ENCODE measurements around the gene TMIGD1. TPM values are rescaled to one million over a fixed set of nuclear protein-coding genes. Genes with fewer than 3 reads are reported as not detected.

TMIGD1 gene
- total RNA-seq, 1 donor from 2014 or later = not detected

DNA sequence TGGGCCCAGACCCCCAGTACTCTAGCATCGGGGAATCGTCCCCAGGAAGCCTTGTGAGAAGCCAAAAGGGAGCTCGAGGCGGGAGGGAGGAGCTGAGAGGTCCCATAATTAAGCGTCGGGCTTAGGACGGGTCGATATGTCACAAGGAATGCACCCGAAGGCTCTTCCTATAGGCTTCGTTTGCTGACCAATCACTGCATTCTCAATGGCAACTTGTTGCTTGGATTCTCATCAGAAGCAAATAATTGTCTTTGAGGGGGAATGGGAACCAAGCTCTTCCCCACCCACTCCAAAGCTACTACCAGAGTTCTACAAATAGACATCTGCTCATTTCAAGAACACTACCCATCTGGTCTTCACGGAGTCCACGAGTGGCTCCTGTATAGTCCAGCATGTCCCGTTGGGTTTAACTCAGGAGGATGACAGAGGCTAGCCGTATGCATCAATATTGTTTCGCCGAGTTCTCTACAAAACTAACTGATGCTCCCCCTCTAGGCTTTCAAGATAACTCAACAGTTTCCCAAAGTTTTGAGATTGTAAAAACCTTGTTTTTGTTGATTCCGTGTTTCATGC, 41.5 kb downstream of the TMIGD1 start:
- intact Hi-C loops (cut with micrococcal nuclease) = loop anchor here (1.0 kb wide), 1 partner anchor 44 kb away; no protein-coding TSS in a partner anchor

DNA sequence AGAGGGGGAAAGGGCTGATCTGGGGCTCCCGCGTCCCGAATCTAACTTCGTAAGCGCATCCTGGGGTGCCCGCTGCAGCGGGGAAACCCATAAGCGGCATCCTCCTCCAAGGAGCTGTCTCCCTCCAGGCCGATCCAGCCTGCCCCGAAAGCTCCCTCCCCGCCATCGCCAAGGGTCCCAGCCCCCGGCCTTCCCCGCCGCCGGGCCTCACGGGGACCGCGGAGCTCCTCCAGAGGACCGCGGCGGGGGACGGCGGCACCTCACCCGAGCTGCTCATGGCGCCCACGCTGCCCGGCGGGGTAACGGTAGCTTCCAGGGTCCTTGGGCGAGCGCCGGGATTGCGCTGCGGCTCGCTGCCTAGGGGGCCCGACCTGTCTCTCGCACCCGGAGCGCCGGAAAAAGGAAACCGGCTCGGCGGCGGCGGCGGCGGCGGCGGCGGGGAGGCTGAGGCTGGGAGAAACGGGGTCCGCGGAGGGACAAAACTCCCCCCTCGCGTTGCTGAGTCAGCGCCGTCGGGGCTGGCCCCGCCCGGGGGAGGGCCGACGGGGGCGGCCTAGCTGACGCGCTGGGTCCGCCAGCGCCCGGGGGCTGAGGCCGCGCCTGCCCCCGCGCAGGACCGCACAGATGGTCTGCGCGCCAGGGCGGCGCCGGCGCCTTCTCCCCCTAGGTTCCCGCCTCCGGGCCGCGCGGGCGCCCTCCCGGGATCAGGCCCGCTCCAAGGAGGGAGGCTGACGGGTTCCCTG, 42.1 kb downstream of the TMIGD1 start, which contains the start of gene BLMH:
Gene BLMH, minus strand, starts transcription at position 402 of the 743 bp plus-strand sequence. Its CDS starts 125 bp downstream, at position 277.
- intact Hi-C loops (cut with micrococcal nuclease) = loop anchor here (1.0 to 2.0 kb wide), 5 partner anchors 45 to 185 kb away; partner anchors contain the start of genes CPD, GOSR1 and NSRP1

DNA sequence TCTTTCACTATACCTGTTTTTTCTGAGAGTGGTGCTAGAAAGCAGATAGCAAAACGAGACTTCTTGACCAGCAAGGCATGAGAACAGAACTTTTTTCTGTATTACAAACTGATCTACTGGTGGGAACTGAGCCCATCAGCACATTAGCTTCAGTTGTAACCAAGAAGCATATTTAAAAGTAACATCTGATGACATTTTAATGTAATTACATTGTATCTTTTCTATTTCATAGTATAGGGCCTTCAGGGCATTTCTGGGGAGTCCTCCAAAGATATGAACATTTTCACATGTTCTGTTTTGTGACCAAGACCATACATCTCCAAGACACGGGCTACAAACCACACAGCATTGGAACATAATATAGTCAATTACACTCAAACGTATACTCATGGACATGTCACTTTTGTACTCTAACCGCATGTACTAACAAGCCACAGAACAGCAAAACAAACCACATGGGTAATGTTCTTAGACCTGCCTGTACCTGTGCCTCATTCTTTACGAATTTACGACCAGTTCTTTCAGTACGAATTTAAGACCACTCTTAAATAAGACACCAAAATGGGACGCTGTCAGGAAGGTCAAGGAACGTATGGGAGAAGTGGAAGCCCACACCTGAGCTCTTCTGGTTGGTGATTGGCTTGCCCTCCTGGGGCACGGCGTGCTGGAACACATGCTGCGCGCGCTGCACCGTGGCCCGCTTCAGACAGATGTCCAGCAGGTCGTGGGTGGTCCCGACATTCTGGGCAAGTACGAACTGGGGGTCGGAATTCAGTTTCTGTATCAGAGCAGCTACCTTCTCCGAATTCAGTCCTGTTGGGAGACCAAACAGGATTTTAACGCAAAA, 42.9 kb downstream of the TMIGD1 start:
- intact Hi-C loops (cut with micrococcal nuclease) = loop anchor here (1.0 to 2.0 kb wide), 4 partner anchors 74 to 186 kb away; partner anchors contain the start of genes CPD, GOSR1 and NSRP1

GRCh38 chr17:30290077-30290476, 43.8 kb downstream of the TMIGD1 start:
- intact Hi-C loops (cut with micrococcal nuclease) = loop anchor here (2.0 kb wide), 3 partner anchors 75 to 187 kb away; partner anchors contain the start of genes GOSR1 and NSRP1

DNA sequence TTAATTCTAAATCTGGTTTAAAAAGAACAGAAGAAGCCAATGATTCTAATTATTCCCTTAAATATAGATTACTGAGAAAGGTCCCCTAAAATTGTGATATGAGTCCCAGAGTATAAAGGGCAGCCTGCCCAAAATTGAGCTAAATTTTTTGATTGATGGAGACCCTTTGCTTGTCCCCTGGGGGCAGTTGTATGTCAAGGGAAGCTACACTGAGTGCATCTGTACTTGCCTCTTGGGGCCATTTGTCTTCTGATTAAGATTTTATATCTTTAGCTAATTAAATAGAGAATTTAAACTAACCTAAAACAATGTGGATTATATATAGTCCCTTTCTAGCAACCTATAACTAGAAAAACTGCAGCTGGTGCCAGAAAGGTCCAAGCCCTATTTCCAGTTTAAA, 54.7 kb downstream of the TMIGD1 start:
- intact Hi-C loops (cut with micrococcal nuclease) = no loop called here

GRCh38 chr17:30278032-30278431, 55.8 kb downstream of the TMIGD1 start:
- intact Hi-C loops (cut with micrococcal nuclease) = loop anchor here (1.0 kb wide), 1 partner anchor 174 kb away; no protein-coding TSS in a partner anchor

- intact Hi-C loops (cut with micrococcal nuclease) = no loop called here
These were observed 57.9 kb downstream of the TMIGD1 start for GRCh38 chr17:30275911-30276310.

DNA sequence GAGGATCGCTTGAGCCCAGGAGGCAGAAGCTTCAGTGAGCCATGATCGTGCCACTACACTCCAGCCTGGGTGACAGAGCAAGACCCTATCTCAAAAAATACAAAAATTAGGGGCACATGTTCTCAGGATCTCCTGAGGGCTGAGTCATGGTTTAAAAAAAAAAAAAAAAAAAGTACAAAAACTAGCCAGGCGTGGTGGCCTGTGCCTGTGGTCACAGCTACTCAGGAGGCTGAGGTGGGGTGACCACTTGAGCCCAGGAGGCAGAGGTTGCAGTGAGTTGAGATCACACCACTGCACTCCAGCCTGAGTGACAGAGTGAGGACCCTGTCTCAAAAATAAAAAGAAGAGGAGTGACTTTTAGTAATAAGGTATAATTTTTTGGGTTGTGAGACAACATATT, 59.0 kb downstream of the TMIGD1 start:
- intact Hi-C loops (cut with micrococcal nuclease) = no loop called here

DNA sequence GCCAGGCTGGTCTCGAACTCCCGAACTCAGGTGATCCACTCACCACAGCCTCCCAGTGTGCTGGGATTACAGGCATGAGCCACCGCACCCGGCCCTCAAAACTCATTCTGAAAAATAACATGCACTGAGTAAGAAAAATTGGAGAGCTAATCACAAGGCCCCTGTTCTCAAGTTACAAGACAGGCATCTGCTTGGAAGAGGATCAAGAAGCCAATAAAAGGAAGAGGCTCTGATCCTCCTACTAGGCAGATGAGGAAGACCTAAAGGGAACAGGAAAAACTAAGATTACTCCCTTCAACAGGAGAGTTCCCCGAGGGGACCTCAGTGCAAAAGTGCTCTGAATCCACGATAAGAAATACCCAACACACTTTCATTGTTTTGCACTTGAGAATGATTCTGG, 60.5 kb downstream of the TMIGD1 start:
- intact Hi-C loops (cut with micrococcal nuclease) = no loop called here

- intact Hi-C loops (cut with micrococcal nuclease) = no loop called here
These were observed 62.8 kb downstream of the TMIGD1 start for GRCh38 chr17:30271102-30271501.

DNA sequence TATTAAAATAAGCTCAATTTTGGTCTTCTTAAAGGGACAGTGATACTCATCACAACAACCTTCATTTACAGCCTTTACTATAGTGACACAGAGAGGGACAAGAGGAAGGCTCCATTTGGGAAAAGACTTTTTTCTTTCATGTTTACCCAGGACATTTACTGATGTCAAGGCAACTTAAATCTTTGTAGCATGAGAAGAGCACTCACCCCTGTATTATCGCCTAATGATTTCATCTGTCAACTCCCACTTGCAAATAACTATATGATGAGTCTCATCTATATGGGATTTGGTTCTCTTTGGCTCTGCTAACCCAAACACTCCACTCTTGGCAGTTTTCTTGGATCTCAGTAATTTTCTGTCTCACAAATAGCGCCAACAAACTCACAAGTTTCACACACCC, 66.2 kb downstream of the TMIGD1 start:
- intact Hi-C loops (cut with micrococcal nuclease) = no loop called here

Other genes starting within 250 kb of the TMIGD1 start
- gene NSRP1, start 217.2 kb downstream of the TMIGD1 start, total RNA-seq = 24.9 and 30.6 TPM in 2 replicates
- gene SLC6A4, start 98.4 kb downstream of the TMIGD1 start, total RNA-seq = 0.05 TPM in 1 of 2 replicates, not detected in the other
- gene BLMH, start 42.1 kb downstream of the TMIGD1 start, total RNA-seq = 62.9 and 65.3 TPM in 2 replicates
- 25.8 and 35.0 TPM in 2 replicates for gene CPD, start 44.9 kb upstream of the TMIGD1 start, total RNA-seq
- gene GOSR1, start 143.4 kb upstream of the TMIGD1 start, total RNA-seq = 59.2 and 59.3 TPM in 2 replicates

Measured in T-helper 1 cell treated with Interleukin-12 subunit alpha and Interleukin-12 subunit beta and Interleukin-4 antibody, amounts not matched to agents 30 ng/mL and 1 ng/mL, for 36 hours (primary cell).